Left colon (tissue), 2 donors: ENCODE measurements around the gene GRK3. TPM values are rescaled to one million over a fixed set of nuclear protein-coding genes. Genes with fewer than 3 reads are reported as not detected.
A peak's percentile ranks its signal among the peaks of the same experiment; 100 is the strongest.
"Not testable (repeated sequence)": the region's sequence is repeated elsewhere in the genome, so short reads cannot be mapped to it uniquely, and the experiment has no call there.

ENCODE experiments used
- ATAC-seq: fragments of 200-7000 bp; cut with Tn5 transposase; one replicate; pipeline ENCODE4 v1.9.1; 2020; ENCODE audit warnings: mild to moderate bottlenecking, moderate library complexity
- DNase-seq, 2 donors: peaks; one replicate each; pipeline ENCODE4 v3.0.0-alpha.2; 2020
- intact Hi-C, 2 donors: fragments of 100-400 bp; cut with DNase I in 1 of 2; cut with micrococcal nuclease in 1 of 2; formaldehyde crosslinking; loops; one replicate each; pipeline versions ENCODE4 v1.11.2 to v1.14.0; 2022; cut with DNase I, micrococcal nuclease
- total RNA-seq, 2 donors: library from RNA; stranded (reverse); fragmentation: NEBNext Ultra II Directional; extraction: Animal tissue kit (Norgen Biotek cat#: 25700); gene quantifications; one replicate each; pipeline ENCODE4 v1.2.1, GENCODE V29; 2021
- donor health status: DM: no; HTN: no; CAD: no.
- donor health status: DM: yes; HTN: yes; CAD: no.

Gene GRK3
- total RNA-seq, 2 donors from 2014 or later = 2.3 to 4.1 TPM

DNA sequence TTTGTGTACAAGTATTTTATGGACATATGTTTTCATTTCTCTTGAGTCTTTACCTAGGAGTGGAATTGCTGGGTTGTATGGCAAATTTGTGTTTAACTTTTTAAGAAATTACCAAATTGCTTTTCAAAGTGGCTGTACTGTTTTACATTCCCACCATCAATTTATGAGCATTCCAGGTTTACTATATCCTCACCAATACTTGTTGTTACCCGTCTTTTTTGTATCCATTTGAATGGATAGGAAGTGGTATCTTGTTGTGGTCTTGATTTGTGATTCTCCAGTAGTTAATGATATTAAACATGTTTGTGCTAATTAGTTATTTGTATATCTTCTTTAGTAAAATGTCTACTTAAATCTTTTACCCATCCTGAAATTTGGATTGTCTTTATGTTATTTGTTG is 46.8 kb downstream of the GRK3 start:
- DNase-seq, ATAC-seq, intact Hi-C loops: not testable (repeated sequence)

GRCh38 chr22:25613131-25613530 is 48.7 kb downstream of the GRK3 start:
- ATAC-seq, DNase-seq, intact Hi-C loops: not testable (repeated sequence)

DNA sequence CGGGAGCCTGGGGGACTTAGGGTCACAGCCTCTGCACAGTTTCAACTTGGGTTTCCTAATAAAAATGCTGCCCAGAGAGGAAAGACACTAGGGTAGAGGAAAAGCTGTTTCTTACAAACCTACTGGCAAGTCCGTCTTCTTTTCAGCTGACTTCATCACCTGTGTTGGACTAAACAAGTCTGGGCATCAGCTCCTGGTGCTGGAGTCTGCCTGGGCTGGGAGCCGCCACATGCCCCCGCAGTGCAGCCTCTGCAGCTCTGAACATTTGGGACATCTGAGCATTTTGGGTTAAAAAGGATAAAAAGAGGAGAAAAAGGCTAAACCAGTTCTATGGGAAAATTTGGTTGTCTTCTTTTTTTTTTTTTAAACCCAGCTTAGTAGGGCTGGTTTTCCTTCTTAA is 49.1 kb downstream of the GRK3 start:
- ATAC-seq, DNase-seq, intact Hi-C loops: not testable (repeated sequence)

GRCh38 chr22:25614791-25615190 is 50.3 kb downstream of the GRK3 start:
- intact Hi-C loops, ATAC-seq, DNase-seq: not testable (repeated sequence)

- no peak for ATAC-seq
- intact Hi-C loops = no loop called here
- no peak for DNase-seq
Measured at GRCh38 chr22:25621986-25622385, 57.5 kb downstream of the GRK3 start.

GRCh38 chr22:25623310-25623734 is 58.8 kb downstream of the GRK3 start:
- DNase-seq (no peak), ATAC-seq (no peak)
- intact Hi-C loops = no loop called here

- ATAC-seq (no peak), DNase-seq (no peak)
- intact Hi-C loops = no loop called here
Measured at GRCh38 chr22:25623851-25624250, 59.4 kb downstream of the GRK3 start.

GRCh38 chr22:25624476-25624875 is 60.0 kb downstream of the GRK3 start:
- ATAC-seq (no peak), DNase-seq (no peak)
- intact Hi-C loops = no loop called here

- DNase-seq, ATAC-seq, intact Hi-C loops: not testable (repeated sequence)
Measured at GRCh38 chr22:25625747-25626623, 61.5 kb downstream of the GRK3 start.

GRCh38 chr22:25626624-25626990 is 62.1 kb downstream of the GRK3 start:
- DNase-seq (no peak), ATAC-seq (no peak)
- intact Hi-C loops = no loop called here

DNA sequence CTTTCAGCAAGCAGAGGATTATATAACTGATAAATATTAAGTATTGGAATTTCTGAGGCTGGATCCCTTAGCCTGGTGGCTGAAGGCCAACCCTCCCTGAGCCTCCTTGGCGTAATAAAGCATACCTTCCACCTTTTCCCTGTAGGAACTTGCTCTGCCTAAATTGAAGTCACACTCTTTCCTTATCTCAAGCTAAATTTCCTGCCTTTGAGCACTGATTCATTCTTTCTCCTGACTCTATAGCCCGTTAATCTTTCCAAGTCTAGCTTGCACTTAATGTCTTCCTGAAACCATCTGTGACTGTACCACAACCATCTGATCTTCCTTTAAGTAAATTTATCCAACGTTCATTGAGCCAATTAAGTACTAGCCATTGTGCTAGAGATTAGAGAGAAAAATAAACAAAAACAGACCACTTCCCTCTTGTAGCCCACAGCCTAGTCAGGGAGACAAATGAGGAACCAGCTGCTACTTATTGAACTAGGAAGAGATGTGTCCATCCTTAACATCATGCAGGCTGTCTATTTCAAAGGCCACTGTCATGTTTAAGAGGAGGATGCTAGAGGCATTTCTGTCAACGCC is 62.9 kb downstream of the GRK3 start:
- no peak for DNase-seq
- ATAC-seq = no peak
- intact Hi-C loops = no loop called here

- intact Hi-C loops = no loop called here
- ATAC-seq = peak; percentile 54
- no peak for DNase-seq
Measured at GRCh38 chr22:25628494-25628893, 64.0 kb downstream of the GRK3 start.

- ATAC-seq = no peak
- intact Hi-C loops = no loop called here
- no peak for DNase-seq
Measured at GRCh38 chr22:25629613-25630012, 65.1 kb downstream of the GRK3 start.

DNA sequence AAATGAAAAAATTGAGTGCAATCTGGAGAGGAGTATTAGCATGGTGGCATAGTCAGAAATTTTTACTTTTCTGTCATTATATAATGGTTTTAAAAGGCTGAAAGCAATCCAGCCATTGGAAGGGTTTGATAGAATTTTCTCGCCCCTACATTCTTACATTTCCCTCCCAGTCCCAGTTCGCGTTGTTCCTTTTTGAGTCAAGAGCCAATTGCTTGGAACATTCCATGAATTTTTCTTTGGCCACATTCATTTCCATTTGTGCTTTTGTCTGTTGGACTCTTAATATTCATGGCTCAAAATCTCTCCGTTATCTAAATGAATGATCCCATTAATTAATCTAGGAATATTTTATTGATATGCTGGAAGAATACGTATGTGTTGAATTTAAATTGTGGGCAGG is 66.0 kb downstream of the GRK3 start:
- DNase-seq = no peak
- intact Hi-C loops = no loop called here
- no peak for ATAC-seq

DNA sequence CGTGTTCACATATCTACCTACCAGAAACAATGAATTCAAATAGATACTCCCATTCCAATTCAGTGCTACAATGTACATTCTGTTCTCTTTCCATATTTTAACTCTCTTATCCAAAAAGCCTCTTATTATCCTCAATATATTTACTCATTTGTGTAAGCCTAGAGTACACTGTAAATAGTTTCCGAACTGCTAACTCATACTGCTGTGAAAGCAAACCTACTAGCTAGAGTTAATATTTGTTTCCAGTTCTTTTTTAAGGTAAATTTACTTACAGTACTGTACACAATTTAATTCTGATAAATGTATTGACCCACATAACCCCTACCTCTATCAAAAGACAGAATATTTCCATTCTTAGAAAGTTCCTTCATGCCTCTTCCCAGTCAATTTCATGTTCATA is 71.8 kb downstream of the GRK3 start:
- intact Hi-C loops = no loop called here
- ATAC-seq = no peak

GRCh38 chr22:25637032-25637431 is 72.6 kb downstream of the GRK3 start:
- ATAC-seq (peak; percentile 61), DNase-seq (no peak)
- intact Hi-C loops = no loop called here

More for the DNA sequence above, 71.8 kb downstream of the GRK3 start:
- no peak for DNase-seq

DNA sequence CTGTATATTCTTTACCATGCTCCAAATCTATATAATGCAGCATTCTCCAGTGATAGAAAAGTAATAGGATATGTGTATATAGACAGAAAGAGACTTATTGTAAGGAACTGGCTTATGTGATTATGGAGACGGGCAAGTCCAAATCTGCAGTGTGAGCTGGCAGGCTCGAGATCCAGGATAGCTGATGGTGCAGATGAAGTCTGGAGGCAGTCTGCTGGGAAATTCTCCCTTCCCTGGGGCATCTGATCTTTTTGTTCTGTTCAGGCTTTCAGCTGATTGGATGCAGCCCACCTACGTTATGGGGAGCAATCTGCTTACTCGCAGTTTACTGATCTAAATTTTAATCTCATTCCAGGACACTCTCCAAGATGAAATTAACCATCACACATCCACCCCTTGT is 73.2 kb downstream of the GRK3 start:
- intact Hi-C loops = no loop called here
- DNase-seq (no peak), ATAC-seq (no peak)

- intact Hi-C loops = no loop called here
- ATAC-seq (no peak), DNase-seq (no peak)
Measured at GRCh38 chr22:25638638-25639037, 74.2 kb downstream of the GRK3 start.

DNA sequence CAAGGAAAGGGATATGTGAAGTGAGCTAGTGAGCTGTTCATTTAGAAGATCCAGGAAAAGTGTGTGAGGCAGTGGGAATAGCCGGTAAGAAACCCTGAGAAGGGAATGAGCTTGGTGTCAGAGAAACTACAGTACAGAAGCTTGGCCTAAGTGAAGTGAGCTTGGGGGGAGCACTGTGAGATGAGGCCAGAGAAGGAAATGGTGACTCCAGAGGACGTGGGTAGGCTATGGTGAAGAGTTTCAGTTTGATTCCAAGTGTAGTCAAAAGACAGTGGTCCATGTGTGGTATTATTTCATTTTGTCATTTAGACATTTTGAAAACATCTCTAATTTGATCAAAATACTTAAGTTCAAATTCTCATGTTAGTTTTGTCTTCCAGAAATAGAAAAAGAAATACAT is 77.2 kb downstream of the GRK3 start:
- DNase-seq (no peak), ATAC-seq (no peak)
- intact Hi-C loops = no loop called here

DNA sequence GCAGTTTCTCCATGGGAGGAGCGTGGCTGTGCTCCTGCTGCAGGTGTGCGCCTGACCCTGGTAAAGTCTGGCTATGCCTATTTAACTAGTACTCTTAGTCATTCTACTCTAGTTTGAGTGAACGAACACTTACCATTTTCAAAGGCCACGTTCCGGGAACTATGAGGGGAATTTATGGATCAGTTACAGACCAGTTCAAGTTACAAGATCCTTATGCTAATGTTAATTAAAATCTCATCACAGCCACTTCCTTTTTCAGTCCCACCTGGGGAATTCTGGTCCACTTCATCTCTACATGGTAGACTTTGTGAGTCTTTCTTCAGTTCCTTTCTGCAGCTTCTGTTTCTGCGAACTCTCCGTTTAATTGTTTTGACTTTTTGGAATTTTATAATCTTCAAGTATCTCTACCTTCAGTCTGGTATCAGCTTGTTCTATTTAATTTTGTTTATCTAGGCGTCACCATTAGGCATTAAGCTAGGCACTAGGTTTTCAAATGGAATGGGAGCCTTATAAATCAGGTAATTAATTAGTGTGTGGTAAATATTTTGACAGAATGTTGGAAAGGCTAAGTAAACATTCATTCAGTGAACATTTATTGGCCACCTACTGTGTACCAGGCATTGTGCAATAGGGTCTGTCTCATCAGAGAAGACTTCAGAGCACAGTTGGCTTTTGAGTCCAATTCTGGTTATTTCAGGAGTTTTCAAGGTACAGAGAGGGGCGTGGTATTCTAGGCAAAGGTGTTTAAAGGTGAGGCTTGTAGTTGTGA is 78.9 kb downstream of the GRK3 start:
- DNase-seq (no peak), ATAC-seq (no peak)
- intact Hi-C loops = no loop called here
